Neural cell (in vitro differentiated cells): ENCODE measurements around the gene UCP2.

ENCODE experiments used
- CTCF ChIP-seq: fragments of 450-650 bp; IDR thresholded peaks from 2 replicates; pipeline ENCODE4 v1.5.1; 2014; ENCODE audit warnings: antibody characterized with exemption, mild to moderate bottlenecking, moderate library complexity; ENCODE audit not compliant: poor library complexity, severe bottlenecking
- EP300 ChIP-seq: fragments of 450-650 bp; conservative IDR thresholded peaks from 2 replicates; pipeline ENCODE4 v1.6.1; 2014; ENCODE audit warnings: antibody characterized with exemption, mild to moderate bottlenecking, moderate library complexity; ENCODE audit not compliant: poor library complexity, severe bottlenecking

- TF ChIP-seq CTCF (no peak), EP300 (no peak)
Observed at GRCh38 chr11:73990730-73991129, 8.1 kb upstream of the UCP2 start.
